SK-N-SH (cell line): ENCODE data around the gene ZNF277. TPM values are rescaled to one million over a fixed set of nuclear protein-coding genes. Genes with fewer than 3 reads are reported as not detected.

Experiments used
- CHD2 ChIP-seq: fragments of 150-350 bp; IDR thresholded peaks from 2 replicates; pipeline ENCODE4 v1.6.1; 2018; ENCODE audit warnings: low read length; ENCODE audit not compliant: partially characterized antibody
- CTCF ChIP-seq: fragments of 200-600 bp; sonication (generic); IDR thresholded peaks from 2 replicates; pipeline ENCODE4 v1.6.1; 2017; ENCODE audit warnings: antibody characterized with exemption, mild to moderate bottlenecking, moderate library complexity
- EP300 ChIP-seq, 2 experiments: IDR thresholded peaks; 2 replicates each; pipeline versions ENCODE4 v1.4.0 to v1.6.1; 2012; ENCODE audit warnings: borderline replicate concordance in 1 of 2, low read depth in 1 of 2, low read length in 1 of 2
- FOXJ3 ChIP-seq: sonication (generic); formaldehyde crosslinking; IDR thresholded peaks from 2 replicates; pipeline ENCODE4 v1.5.1; 2020; ENCODE audit warnings: mild to moderate bottlenecking, missing genetic modification reagents
- MEF2A ChIP-seq: IDR thresholded peaks from 2 replicates; pipeline ENCODE4 v1.4.0; 2012; ENCODE audit warnings: low read depth, borderline replicate concordance
- MXI1 ChIP-seq: IDR thresholded peaks from 2 replicates; pipeline ENCODE4 v1.6.1; 2012; ENCODE audit warnings: mild to moderate bottlenecking, low read depth, low read length, improper control_type of control experiment
- NFIC ChIP-seq: IDR thresholded peaks from 2 replicates; pipeline ENCODE4 v1.4.0; 2012; ENCODE audit warnings: borderline replicate concordance
- NRF1 ChIP-seq: IDR thresholded peaks from 2 replicates; pipeline ENCODE4 v1.6.1; 2012; ENCODE audit warnings: low read depth, mild to moderate bottlenecking, low read length
- PBX3 ChIP-seq: IDR thresholded peaks from 2 replicates; pipeline ENCODE4; 2012
- POLR2AphosphoS5 ChIP-seq: IDR thresholded peaks from 2 replicates; pipeline ENCODE4 v1.6.1; 2012; ENCODE audit warnings: low read depth, low read length
- RAD21 ChIP-seq: IDR thresholded peaks from 2 replicates; pipeline ENCODE4 v1.6.1; 2012; ENCODE audit warnings: mild to moderate bottlenecking, low read length
- REST ChIP-seq: IDR thresholded peaks from 2 replicates; pipeline ENCODE4 v1.6.1; 2012; ENCODE audit warnings: mild to moderate bottlenecking, low read depth, low read length, moderate library complexity
- RFX5 ChIP-seq: IDR thresholded peaks from 2 replicates; pipeline ENCODE4 v1.6.1; 2012; ENCODE audit warnings: mild to moderate bottlenecking, improper control_type of control experiment, low read length
- RXRA ChIP-seq: IDR thresholded peaks from 2 replicates; pipeline ENCODE4 v1.4.0; 2012; ENCODE audit warnings: low read depth, mild to moderate bottlenecking, borderline replicate concordance
- SMC3 ChIP-seq: IDR thresholded peaks from 2 replicates; pipeline ENCODE4 v1.6.1; 2012; ENCODE audit warnings: low read depth, low read length, improper control_type of control experiment
- USF2 ChIP-seq: fragments of 150-350 bp; IDR thresholded peaks from 2 replicates; pipeline ENCODE4 v1.6.1; 2017; ENCODE audit warnings: antibody characterized with exemption, low read length, low read depth, borderline replicate concordance
- YY1 ChIP-seq: IDR thresholded peaks from 2 replicates; pipeline ENCODE4 v1.4.0; 2012; ENCODE audit warnings: low read depth, mild to moderate bottlenecking
- polyA plus RNA-seq, 3 experiments: library from polyadenylated mRNA; depleted of rRNA; stranded (reverse); fragments of >200 nt; gene quantifications; 2 replicates each; pipeline ENCODE4 v1.2.3, GENCODE V29; 2012
- TF ChIP-seq, protein P1 (sequence below): IDR thresholded peaks from 2 replicates; pipeline ENCODE4 v1.4.0; 2012; ENCODE audit warnings: low read depth, borderline replicate concordance

ZNF277 gene
- polyA plus RNA-seq, 1 of the 3 experiments (the other 2 are of a cell fraction) = 11.5 TPM

DNA sequence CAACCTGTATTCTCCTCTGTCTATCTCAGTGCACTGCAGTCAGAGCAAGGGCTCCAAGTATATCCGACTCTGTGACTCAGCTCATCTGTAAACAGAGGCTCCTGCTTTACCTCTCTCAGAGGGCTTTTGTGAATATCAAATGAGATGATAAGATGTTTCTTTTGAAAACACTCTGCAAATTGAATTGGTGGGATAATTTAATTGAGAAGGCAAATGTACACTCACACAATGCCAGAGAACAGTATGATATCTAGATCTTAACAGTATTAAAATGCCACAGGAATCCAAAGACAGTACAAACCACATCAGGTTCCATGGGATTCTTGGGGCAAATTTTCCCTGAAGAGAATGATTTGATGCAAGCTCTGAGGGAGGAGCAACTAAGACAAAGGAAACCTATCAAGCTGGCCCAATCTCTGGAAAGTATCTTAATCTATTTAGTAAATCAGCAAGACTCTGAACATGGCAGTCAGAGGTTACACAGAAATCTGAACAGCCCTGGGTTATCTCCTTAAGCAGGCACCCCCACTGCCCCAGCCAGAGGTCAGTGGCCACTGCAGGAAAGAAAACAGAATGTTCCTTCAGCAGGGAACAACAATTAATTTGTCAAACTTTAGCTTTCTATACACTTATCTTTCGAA, 46.2 kb upstream of the ZNF277 start (continued):
- TF ChIP-seq RXRA = no peak; the same call in 1 of the 2 replicates
- no peak for TF ChIP-seq USF2
- peak; percentile 63; the same call in 1 of the 2 replicates for TF ChIP-seq NFIC
- peak; percentile 41 for TF ChIP-seq RAD21
- TF ChIP-seq PBX3 = peak; percentile 48; the same call in 1 of the 2 replicates
- TF ChIP-seq, protein P1, sequence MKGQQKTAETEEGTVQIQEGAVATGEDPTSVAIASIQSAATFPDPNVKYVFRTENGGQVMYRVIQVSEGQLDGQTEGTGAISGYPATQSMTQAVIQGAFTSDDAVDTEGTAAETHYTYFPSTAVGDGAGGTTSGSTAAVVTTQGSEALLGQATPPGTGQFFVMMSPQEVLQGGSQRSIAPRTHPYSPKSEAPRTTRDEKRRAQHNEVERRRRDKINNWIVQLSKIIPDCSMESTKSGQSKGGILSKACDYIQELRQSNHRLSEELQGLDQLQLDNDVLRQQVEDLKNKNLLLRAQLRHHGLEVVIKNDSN = 0 out of 2 replicates have a peak, but pooled peaks have one; percentile 10
- no peak for TF ChIP-seq REST
- peak; percentile 10; the same call in 1 of the 2 replicates for TF ChIP-seq MEF2A
- TF ChIP-seq CTCF = no peak
- TF ChIP-seq RFX5 = no peak
- TF ChIP-seq NRF1 = no peak
- TF ChIP-seq POLR2AphosphoS5 = peak; percentile 84
- no peak for TF ChIP-seq SMC3
- TF ChIP-seq EP300 (IDR thresholded peaks at IDR 0.05; ENCODE audit: borderline replicate concordance in 1 of 2, low read depth in 1 of 2, low read length in 1 of 2) = peak; percentile 47 to 87; a peak in 3 of 4 replicates
- TF ChIP-seq CHD2 = peak; percentile 85
- peak; percentile 25; the same call in 1 of the 2 replicates for TF ChIP-seq YY1
- TF ChIP-seq MXI1 = 0 out of 2 replicates have a peak, but pooled peaks have one; percentile 16
- peak; percentile 86; the same call in 1 of the 2 replicates for TF ChIP-seq FOXJ3 (CRISPR knock-in tag)
